Liver (tissue), 9 donors: ENCODE data around the gene EML2. TPM values are rescaled to one million over a fixed set of nuclear protein-coding genes. Genes with fewer than 3 reads are reported as not detected.
"Not testable (repeated sequence)": the region's sequence is repeated elsewhere in the genome, so short reads cannot be mapped to it uniquely, and the experiment has no call there.

Experiments
- DNase-seq: peaks from one replicate; pipeline ENCODE4 v3.0.0-alpha.2; 2017; ENCODE audit warnings: low spot score
- H3K27ac ChIP-seq, 2 donors: one replicate each; pipeline ENCODE4 v1.7.0; 2013; ENCODE audit warnings: inconsistent platforms in 2 of 2, low read length in 2 of 2, control low read depth in 1 of 2, low read depth in 1 of 2, mild to moderate bottlenecking in 1 of 2
- H3K27me3 ChIP-seq, 4 donors: one replicate each; pipeline versions ENCODE4 v1.6.1 to v1.7.0; 2013; ENCODE audit warnings: low read length in 3 of 4, inconsistent platforms in 1 of 4, mild to moderate bottlenecking in 1 of 4, moderate library complexity in 1 of 4; ENCODE audit not compliant: control insufficient read depth in 4 of 4, insufficient read depth in 4 of 4
- H3K36me3 ChIP-seq, 4 donors: one replicate each; pipeline versions ENCODE4 v1.6.1 to v1.7.0; 2013; ENCODE audit warnings: low read length in 3 of 4, mild to moderate bottlenecking in 3 of 4, low read depth in 1 of 4, moderate library complexity in 1 of 4; ENCODE audit not compliant: control insufficient read depth in 4 of 4, insufficient read depth in 3 of 4
- H3K4me1 ChIP-seq, 4 donors: one replicate each; pipeline versions ENCODE4 v1.6.1 to v1.7.0; 2013; ENCODE audit warnings: low read length in 3 of 4, mild to moderate bottlenecking in 3 of 4, moderate library complexity in 1 of 4; ENCODE audit not compliant: control insufficient read depth in 4 of 4, insufficient read depth in 4 of 4
- H3K4me3 ChIP-seq, 3 donors: one replicate each; pipeline versions ENCODE4 v1.6.1 to v1.7.0; 2013; ENCODE audit warnings: low read length in 3 of 3, control low read depth in 1 of 3, low read depth in 1 of 3, mild to moderate bottlenecking in 1 of 3
- H3K9ac ChIP-seq, 2 donors: one replicate each; pipeline ENCODE4 v1.7.0; 2013; ENCODE audit warnings: low read length in 2 of 2, mild to moderate bottlenecking in 2 of 2, moderate library complexity in 2 of 2, control low read depth in 1 of 2, low read depth in 1 of 2
- H3K9me3 ChIP-seq, 4 donors: one replicate each; pipeline versions ENCODE4 v1.6.1 to v1.7.0; 2013; ENCODE audit warnings: low read length in 3 of 4; ENCODE audit not compliant: control insufficient read depth in 4 of 4
- EGR1 ChIP-seq, 2 donors: IDR thresholded peaks; 2 replicates each; pipeline ENCODE4 v1.6.1; 2016 to 2018; ENCODE audit warnings: antibody characterized with exemption in 2 of 2, low read depth in 2 of 2
- FOXA2 ChIP-seq: IDR thresholded peaks from 2 replicates; pipeline ENCODE4 v1.6.1; 2016; ENCODE audit warnings: antibody characterized with exemption
- HNF4A ChIP-seq, 2 donors: conservative IDR thresholded peaks; 2 replicates each; pipeline ENCODE4 v1.6.1; 2016; ENCODE audit warnings: antibody characterized with exemption in 2 of 2, mild to moderate bottlenecking in 2 of 2
- NR2F2 ChIP-seq: IDR thresholded peaks from 2 replicates; pipeline ENCODE4 v1.6.1; 2016; ENCODE audit warnings: antibody characterized with exemption
- REST ChIP-seq: IDR thresholded peaks from 2 replicates; pipeline ENCODE4 v1.6.1; 2016; ENCODE audit warnings: antibody characterized with exemption, mild to moderate bottlenecking
- YY1 ChIP-seq: IDR thresholded peaks from 2 replicates; pipeline ENCODE4 v1.6.1; 2016; ENCODE audit warnings: antibody characterized with exemption, mild to moderate bottlenecking
- WGBS: extraction: QIAGEN DNeasy Blood & Tissue Kit; methylation state at CpG from one replicate; pipeline ENCODE4 v1.1.7; 2013; 5-methylcytosine and 5-hydroxymethylcytosine counted together
- polyA plus RNA-seq, 2 donors: library from polyadenylated mRNA; stranded (reverse) in 1 of 2; unstranded in 1 of 2; fragments of 200-250 nt in 1 of 2; fragments of >200 nt in 1 of 2; fragmentation: Nextera tagmentation in 1 of 2; extraction: Ambion mirVana in 1 of 2; gene quantifications; one replicate each; pipeline versions ENCODE4 v1.2.1 to v1.2.3, GENCODE V29; 2013 to 2015
- total RNA-seq, 2 donors: library from RNA; depleted of rRNA; stranded (reverse); fragments of >200 nt; gene quantifications; one replicate each; pipeline ENCODE4 v1.2.3, GENCODE V29; 2014
- donor health status: healthy.
- donor health status: healthy.
- donor health status: healthy.
- donor health status: healthy.
- donor health status: healthy.

EML2 gene, protein sequence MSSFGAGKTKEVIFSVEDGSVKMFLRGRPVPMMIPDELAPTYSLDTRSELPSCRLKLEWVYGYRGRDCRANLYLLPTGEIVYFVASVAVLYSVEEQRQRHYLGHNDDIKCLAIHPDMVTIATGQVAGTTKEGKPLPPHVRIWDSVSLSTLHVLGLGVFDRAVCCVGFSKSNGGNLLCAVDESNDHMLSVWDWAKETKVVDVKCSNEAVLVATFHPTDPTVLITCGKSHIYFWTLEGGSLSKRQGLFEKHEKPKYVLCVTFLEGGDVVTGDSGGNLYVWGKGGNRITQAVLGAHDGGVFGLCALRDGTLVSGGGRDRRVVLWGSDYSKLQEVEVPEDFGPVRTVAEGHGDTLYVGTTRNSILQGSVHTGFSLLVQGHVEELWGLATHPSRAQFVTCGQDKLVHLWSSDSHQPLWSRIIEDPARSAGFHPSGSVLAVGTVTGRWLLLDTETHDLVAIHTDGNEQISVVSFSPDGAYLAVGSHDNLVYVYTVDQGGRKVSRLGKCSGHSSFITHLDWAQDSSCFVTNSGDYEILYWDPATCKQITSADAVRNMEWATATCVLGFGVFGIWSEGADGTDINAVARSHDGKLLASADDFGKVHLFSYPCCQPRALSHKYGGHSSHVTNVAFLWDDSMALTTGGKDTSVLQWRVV
- total RNA-seq (1 to 10 TPM; 8.5 to 9.5 TPM), polyA plus RNA-seq (10 to 100 TPM in 1 of 2 donors, 1 to 10 TPM in 1; 1.1 to 10.4 TPM)

- H3K9ac ChIP-seq, result peak within 1 kb of the TSS in 1 of 2 donors; percentile 69
- H3K27ac ChIP-seq, result no peak within 1 kb of the TSS
Observed at GRCh38 chr19:45638930-45639729, at the start of gene EML2. EML2 (minus strand) TSS chr19:45639397; CDS start chr19:45639376, 21 bp downstream.

DNA sequence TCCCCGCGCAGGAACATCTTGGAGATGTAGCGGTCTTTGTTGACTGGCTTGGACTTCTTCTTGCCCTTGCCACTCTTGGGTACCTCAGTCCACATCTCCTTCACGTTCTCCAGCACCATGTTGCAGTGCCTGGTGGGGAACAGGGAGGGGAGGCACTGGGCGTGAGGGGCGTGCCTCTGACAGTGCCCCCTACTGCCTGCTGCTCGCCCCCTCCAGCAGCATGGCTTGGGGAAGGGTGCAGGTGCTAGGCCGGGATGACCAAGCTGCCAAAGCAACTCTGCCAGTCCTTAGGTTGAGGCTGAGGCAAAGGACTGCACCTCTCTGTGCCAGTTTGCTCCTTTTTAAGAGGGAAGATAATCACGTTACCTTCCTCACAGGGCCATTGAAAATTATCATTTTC lies 48.4 kb upstream of the EML2 start:
- Histone ChIP-seq H3K36me3 (peaks cover 0 to 36% (median 20%) of the 10 kb centered on the region in 4 donors), H3K4me1 (peaks cover 0 to 5% (median 2%) of the 10 kb centered on the region in 4 donors), H3K4me3 (no peak overlapping the region), H3K9me3 (no peaks in the 10 kb centered on the region), H3K9ac (no peak overlapping the region), H3K27ac (no peak overlapping the region), H3K27me3 (no peaks in the 10 kb centered on the region)
- DNase-seq, result no peak
- TF ChIP-seq YY1, result no peak
- no peak for TF ChIP-seq REST
- TF ChIP-seq NR2F2, result no peak
- no peak for TF ChIP-seq FOXA2
- TF ChIP-seq EGR1 (IDR thresholded peaks at IDR 0.05; ENCODE audit: low read depth in 2 of 2), result no peak
- WGBS, result 95% methylated on average over 9 of the region's 9 CpGs

More at GRCh38 chr19:45638930-45639729, at the start of gene EML2:
- DNase-seq, result peak; percentile 44
- Histone ChIP-seq H3K27me3 (no peaks in the 10 kb centered on the region), H3K9me3 (no peaks in the 10 kb centered on the region), H3K36me3 (no peaks in the 10 kb centered on the region), H3K4me3 (peak within 1 kb of the TSS; percentile 51 to 78 (median 72)), H3K4me1 (peaks cover 8 to 42% (median 29%) of the 10 kb centered on the region in 4 donors)
- peak; percentile 43 for TF ChIP-seq YY1
- TF ChIP-seq HNF4A (conservative IDR thresholded peaks at IDR 0.05), result no peak
- 7% methylated on average over 52 of the region's 52 CpGs for WGBS

- H3K4me3 ChIP-seq, H3K9ac ChIP-seq, H3K27ac ChIP-seq, H3K9me3 ChIP-seq, H3K27me3 ChIP-seq, DNase-seq: not testable (repeated sequence)
- 96% methylated on average over 11 of the region's 11 CpGs for WGBS
- Histone ChIP-seq H3K36me3 (peaks cover 0 to 36% (median 20%) of the 10 kb centered on the region in 4 donors), H3K4me1 (peaks cover 0 to 12% (median 5%) of the 10 kb centered on the region in 4 donors)
Observed at GRCh38 chr19:45685045-45685444, 45.8 kb upstream of the EML2 start.
